Measurements from ENCODE around the gene SNX19. TPM values are rescaled to one million over a fixed set of nuclear protein-coding genes. Genes with fewer than 3 reads are reported as not detected.

The SNX19 gene
- total RNA-seq, 1 experiment from 2014 or later: 34.4 TPM

DNA sequence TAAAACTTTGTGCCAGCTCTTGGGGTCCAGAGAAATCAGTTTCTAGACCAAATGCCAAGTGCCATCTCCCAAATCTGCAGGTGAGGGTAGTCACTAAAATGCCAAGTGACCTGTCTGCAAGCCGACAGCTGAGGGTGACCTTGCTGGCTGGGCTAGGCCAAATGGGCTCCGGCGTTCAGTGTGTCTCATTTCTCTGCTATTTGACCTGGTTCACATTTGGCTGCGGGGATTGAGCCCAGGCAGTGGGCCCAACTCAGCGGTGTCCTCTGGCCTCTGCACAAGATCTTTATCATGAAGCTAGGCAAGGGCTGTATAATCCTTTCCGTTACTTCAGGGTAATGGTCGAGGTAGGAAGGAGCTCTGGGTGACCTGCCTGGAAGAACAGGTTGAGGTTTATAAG, 87.5 kb downstream of the SNX19 start:
- H2BK20ac ChIP-seq (ENCODE audit: low read depth, low read length, poor library complexity, severe bottlenecking): no peak overlapping the region
- H3K27me3 ChIP-seq (ENCODE audit: insufficient read depth, low read length): no peaks in the 10 kb centered on the region
- H3K4me3 Mint-ChIP-seq: no peak overlapping the region
- H3K36me3 Mint-ChIP-seq (ENCODE audit: insufficient read depth in 1 of 3, low read depth in 3 of 3): no peaks in the 10 kb centered on the region
- H3K9me3 Mint-ChIP-seq: no peaks in the 10 kb centered on the region
- H3K23ac ChIP-seq (ENCODE audit: insufficient read length, low read depth, low read length): no peak overlapping the region
- H3K4me2 ChIP-seq (ENCODE audit: insufficient read depth, insufficient read length, low read length): no peak overlapping the region
- H3K4me1 Mint-ChIP-seq: peaks cover 15 to 19% of the 10 kb centered on the region in 2 experiments
- H2AK5ac ChIP-seq (ENCODE audit: insufficient read length, low read length): no peak overlapping the region
- H3K27ac Mint-ChIP-seq: no peak overlapping the region
- no peaks in the 10 kb centered on the region for H3K4me1 ChIP-seq (ENCODE audit: insufficient read depth, low read length)
- H4K5ac ChIP-seq (ENCODE audit: insufficient read length, low read depth, low read length): no peak overlapping the region
- H3T11ph ChIP-seq (ENCODE audit: low read length): no peak overlapping the region
- TF ChIP-seq, protein P1, sequence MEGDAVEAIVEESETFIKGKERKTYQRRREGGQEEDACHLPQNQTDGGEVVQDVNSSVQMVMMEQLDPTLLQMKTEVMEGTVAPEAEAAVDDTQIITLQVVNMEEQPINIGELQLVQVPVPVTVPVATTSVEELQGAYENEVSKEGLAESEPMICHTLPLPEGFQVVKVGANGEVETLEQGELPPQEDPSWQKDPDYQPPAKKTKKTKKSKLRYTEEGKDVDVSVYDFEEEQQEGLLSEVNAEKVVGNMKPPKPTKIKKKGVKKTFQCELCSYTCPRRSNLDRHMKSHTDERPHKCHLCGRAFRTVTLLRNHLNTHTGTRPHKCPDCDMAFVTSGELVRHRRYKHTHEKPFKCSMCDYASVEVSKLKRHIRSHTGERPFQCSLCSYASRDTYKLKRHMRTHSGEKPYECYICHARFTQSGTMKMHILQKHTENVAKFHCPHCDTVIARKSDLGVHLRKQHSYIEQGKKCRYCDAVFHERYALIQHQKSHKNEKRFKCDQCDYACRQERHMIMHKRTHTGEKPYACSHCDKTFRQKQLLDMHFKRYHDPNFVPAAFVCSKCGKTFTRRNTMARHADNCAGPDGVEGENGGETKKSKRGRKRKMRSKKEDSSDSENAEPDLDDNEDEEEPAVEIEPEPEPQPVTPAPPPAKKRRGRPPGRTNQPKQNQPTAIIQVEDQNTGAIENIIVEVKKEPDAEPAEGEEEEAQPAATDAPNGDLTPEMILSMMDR (conservative IDR thresholded peaks at IDR 0.05): no peak
- H3K27ac ChIP-seq (ENCODE audit: insufficient read length, low read depth, low read length): no peak overlapping the region
- DNase-seq: no peak
- no peak overlapping the region for H2BK15ac ChIP-seq (ENCODE audit: low read depth, low read length)
- H3K18ac ChIP-seq (ENCODE audit: insufficient read length, low read depth, low read length): no peak overlapping the region
- no peak overlapping the region for H2BK120ac ChIP-seq (ENCODE audit: low read depth, low read length, poor library complexity, severe bottlenecking)
- no CpG with 5 or more reads among the region's 7 CpGs for WGBS (ENCODE audit: extremely low coverage, insufficient read length, low lambda C conversion rate)
- no peak overlapping the region for H2AFZ ChIP-seq (ENCODE audit: low read length)
- H3K79me2 ChIP-seq (ENCODE audit: insufficient read depth, low read length): no peaks in the 10 kb centered on the region
- no peak overlapping the region for H3K14ac ChIP-seq (ENCODE audit: insufficient read depth, low read length)
- no peak overlapping the region for H3K9ac ChIP-seq (ENCODE audit: extremely low read depth, insufficient read length, low read length)
- H3K27me3 Mint-ChIP-seq (ENCODE audit: low read depth): peaks cover 11% of the 10 kb centered on the region
- H4K91ac ChIP-seq (ENCODE audit: insufficient read length, low read depth, low read length): no peak overlapping the region
- no peak overlapping the region for H2BK5ac ChIP-seq (ENCODE audit: insufficient read length, low read length)
- H3K23me2 ChIP-seq (ENCODE audit: insufficient read length, low read depth, low read length, poor library complexity, severe bottlenecking): no peaks in the 10 kb centered on the region
- H3K56ac ChIP-seq (ENCODE audit: insufficient read length, low read depth, low read length): no peak overlapping the region
- no peaks in the 10 kb centered on the region for H3K79me1 ChIP-seq (ENCODE audit: insufficient read depth, low read depth, low read length, poor library complexity, severe bottlenecking)
- H2BK12ac ChIP-seq (ENCODE audit: insufficient read length, low read depth, low read length): no peak overlapping the region
- no peaks in the 10 kb centered on the region for H4K20me1 ChIP-seq (ENCODE audit: control insufficient read depth, insufficient read depth, insufficient read length)
- H3K4ac ChIP-seq (ENCODE audit: low read depth, low read length): no peak overlapping the region
- H3K9me3 ChIP-seq (ENCODE audit: control insufficient read depth, low read depth, low read length): no peaks in the 10 kb centered on the region
- H4K8ac ChIP-seq (replicated peaks; ENCODE audit: insufficient read length, low read depth, low read length): no peak overlapping the region

Measured in H9 (cell line).